ENCODE results near the gene TADA2A. TPM values are rescaled to one million over a fixed set of nuclear protein-coding genes. Genes with fewer than 3 reads are reported as not detected.
"Not testable (repeated sequence)": the region's sequence is repeated elsewhere in the genome, so short reads cannot be mapped to it uniquely, and the experiment has no call there.

The TADA2A gene
- polyA plus RNA-seq, 2 donors: 6.2 to 6.7 TPM

- 75 to 76% methylated on average over 8 of the region's 8 CpGs for WGBS, 2 donors
- Histone ChIP-seq H3K4me3 (ENCODE audit: low read depth in 1 of 2, low read length in 2 of 2) (no peak overlapping the region), H3K4me1 (ENCODE audit: control insufficient read depth in 2 of 2, insufficient read depth in 2 of 2, low read length in 1 of 2) (no peaks in the 10 kb centered on the region), H3K27me3 (ENCODE audit: control insufficient read depth in 1 of 2, insufficient read depth in 2 of 2, low read length in 2 of 2) (no peaks in the 10 kb centered on the region), H3K36me3 (ENCODE audit: control insufficient read depth in 2 of 2, insufficient read depth in 2 of 2, low read length in 1 of 2) (no peaks in the 10 kb centered on the region), H3K9me3 (ENCODE audit: control insufficient read depth in 2 of 2, insufficient read depth in 1 of 2, low read depth in 1 of 2, low read length in 1 of 2) (no peaks in the 10 kb centered on the region), H3K27ac (ENCODE audit: low read depth in 2 of 2, low read length in 1 of 2) (peak overlapping the region in 1 of 2 donors; percentile 41)
Measured at GRCh38 chr17:37494971-37495370, 88.3 kb downstream of the TADA2A start.

- Histone ChIP-seq H3K4me1 (ENCODE audit: control insufficient read depth in 2 of 2, insufficient read depth in 2 of 2, low read length in 1 of 2) (no peaks in the 10 kb centered on the region), H3K9me3 (ENCODE audit: control insufficient read depth in 2 of 2, insufficient read depth in 1 of 2, low read depth in 1 of 2, low read length in 1 of 2) (no peaks in the 10 kb centered on the region), H3K27ac (ENCODE audit: low read depth in 2 of 2, low read length in 1 of 2) (no peak overlapping the region), H3K27me3 (ENCODE audit: control insufficient read depth in 1 of 2, insufficient read depth in 2 of 2, low read length in 2 of 2) (no peaks in the 10 kb centered on the region), H3K36me3 (ENCODE audit: control insufficient read depth in 2 of 2, insufficient read depth in 2 of 2, low read length in 1 of 2) (no peaks in the 10 kb centered on the region), H3K4me3 (ENCODE audit: low read depth in 1 of 2, low read length in 2 of 2) (no peak overlapping the region)
Measured at GRCh38 chr17:37500378-37500777, 93.7 kb downstream of the TADA2A start.

- H3K27ac ChIP-seq (ENCODE audit: low read depth in 2 of 2, low read length in 1 of 2): no peak overlapping the region
- no peaks in the 10 kb centered on the region for H3K4me1 ChIP-seq (ENCODE audit: control insufficient read depth in 2 of 2, insufficient read depth in 2 of 2, low read length in 1 of 2)
- H3K9me3 ChIP-seq (ENCODE audit: control insufficient read depth in 2 of 2, insufficient read depth in 1 of 2, low read depth in 1 of 2, low read length in 1 of 2): no peaks in the 10 kb centered on the region
- H3K27me3 ChIP-seq (ENCODE audit: control insufficient read depth in 1 of 2, insufficient read depth in 2 of 2, low read length in 2 of 2): no peaks in the 10 kb centered on the region
- WGBS, 2 donors: 85% methylated on average over 10 of the region's 10 CpGs
- H3K36me3 ChIP-seq (ENCODE audit: control insufficient read depth in 2 of 2, insufficient read depth in 2 of 2, low read length in 1 of 2): no peaks in the 10 kb centered on the region
- no peak overlapping the region for H3K4me3 ChIP-seq (ENCODE audit: low read depth in 1 of 2, low read length in 2 of 2)
Measured at GRCh38 chr17:37502009-37502936, 95.6 kb downstream of the TADA2A start.

- no peak overlapping the region for H3K4me3 ChIP-seq (ENCODE audit: low read depth in 1 of 2, low read length in 2 of 2)
- 91 to 95% methylated on average over 6 of the region's 6 CpGs for WGBS, 2 donors
Measured at GRCh38 chr17:37503148-37503547, 96.5 kb downstream of the TADA2A start.

GRCh38 chr17:37505333-37505732 is 98.6 kb downstream of the TADA2A start:
- Histone ChIP-seq H3K36me3 (ENCODE audit: control insufficient read depth in 2 of 2, insufficient read depth in 2 of 2, low read length in 1 of 2) (peaks cover 0 to 3% of the 10 kb centered on the region in 2 donors), H3K27ac (ENCODE audit: low read depth in 2 of 2, low read length in 1 of 2) (no peak overlapping the region), H3K27me3 (ENCODE audit: control insufficient read depth in 1 of 2, insufficient read depth in 2 of 2, low read length in 2 of 2) (no peaks in the 10 kb centered on the region), H3K4me1 (ENCODE audit: control insufficient read depth in 2 of 2, insufficient read depth in 2 of 2, low read length in 1 of 2) (no peaks in the 10 kb centered on the region), H3K9me3 (ENCODE audit: control insufficient read depth in 2 of 2, insufficient read depth in 1 of 2, low read depth in 1 of 2, low read length in 1 of 2) (no peaks in the 10 kb centered on the region), H3K4me3 (ENCODE audit: low read depth in 1 of 2, low read length in 2 of 2) (no peak overlapping the region)
- WGBS, 2 donors: 78 to 81% methylated on average over 3 of the region's 3 CpGs

More at GRCh38 chr17:37503148-37503547, 96.5 kb downstream of the TADA2A start:
- H3K36me3 ChIP-seq (ENCODE audit: control insufficient read depth in 2 of 2, insufficient read depth in 2 of 2, low read length in 1 of 2): no peaks in the 10 kb centered on the region
- H3K27ac ChIP-seq (ENCODE audit: low read depth in 2 of 2, low read length in 1 of 2): no peak overlapping the region
- H3K27me3 ChIP-seq (ENCODE audit: control insufficient read depth in 1 of 2, insufficient read depth in 2 of 2, low read length in 2 of 2): no peaks in the 10 kb centered on the region
- no peaks in the 10 kb centered on the region for H3K9me3 ChIP-seq (ENCODE audit: control insufficient read depth in 2 of 2, insufficient read depth in 1 of 2, low read depth in 1 of 2, low read length in 1 of 2)
- no peaks in the 10 kb centered on the region for H3K4me1 ChIP-seq (ENCODE audit: control insufficient read depth in 2 of 2, insufficient read depth in 2 of 2, low read length in 1 of 2)

GRCh38 chr17:37506678-37507077 is 100.0 kb downstream of the TADA2A start:
- H3K9me3 ChIP-seq (ENCODE audit: control insufficient read depth in 2 of 2, insufficient read depth in 1 of 2, low read depth in 1 of 2, low read length in 1 of 2): no peaks in the 10 kb centered on the region
- H3K36me3 ChIP-seq (ENCODE audit: control insufficient read depth in 2 of 2, insufficient read depth in 2 of 2, low read length in 1 of 2): peaks cover 0 to 3% of the 10 kb centered on the region in 2 donors
- 64 to 66% methylated on average over 10 of the region's 10 CpGs for WGBS, 2 donors
- no peak overlapping the region for H3K27ac ChIP-seq (ENCODE audit: low read depth in 2 of 2, low read length in 1 of 2)
- H3K27me3 ChIP-seq (ENCODE audit: control insufficient read depth in 1 of 2, insufficient read depth in 2 of 2, low read length in 2 of 2): no peaks in the 10 kb centered on the region
- no peak overlapping the region for H3K4me3 ChIP-seq (ENCODE audit: low read depth in 1 of 2, low read length in 2 of 2)
- no peaks in the 10 kb centered on the region for H3K4me1 ChIP-seq (ENCODE audit: control insufficient read depth in 2 of 2, insufficient read depth in 2 of 2, low read length in 1 of 2)

GRCh38 chr17:37507111-37507510 is 100.4 kb downstream of the TADA2A start:
- 84 to 88% methylated on average over 9 of the region's 9 CpGs for WGBS, 2 donors
- no peak overlapping the region for H3K27ac ChIP-seq (ENCODE audit: low read depth in 2 of 2, low read length in 1 of 2)
- no peaks in the 10 kb centered on the region for H3K4me1 ChIP-seq (ENCODE audit: control insufficient read depth in 2 of 2, insufficient read depth in 2 of 2, low read length in 1 of 2)
- no peaks in the 10 kb centered on the region for H3K9me3 ChIP-seq (ENCODE audit: control insufficient read depth in 2 of 2, insufficient read depth in 1 of 2, low read depth in 1 of 2, low read length in 1 of 2)
- H3K4me3 ChIP-seq (ENCODE audit: low read depth in 1 of 2, low read length in 2 of 2): no peak overlapping the region
- H3K27me3 ChIP-seq (ENCODE audit: control insufficient read depth in 1 of 2, insufficient read depth in 2 of 2, low read length in 2 of 2): no peaks in the 10 kb centered on the region
- peaks cover 0 to 4% of the 10 kb centered on the region in 2 donors for H3K36me3 ChIP-seq (ENCODE audit: control insufficient read depth in 2 of 2, insufficient read depth in 2 of 2, low read length in 1 of 2)

GRCh38 chr17:37510056-37510455 is 103.4 kb downstream of the TADA2A start:
- 95% methylated on average over 17 of the region's 17 CpGs for WGBS, 2 donors
- Histone ChIP-seq H3K4me1 (ENCODE audit: control insufficient read depth in 2 of 2, insufficient read depth in 2 of 2, low read length in 1 of 2) (no peaks in the 10 kb centered on the region), H3K27me3 (ENCODE audit: control insufficient read depth in 1 of 2, insufficient read depth in 2 of 2, low read length in 2 of 2) (no peaks in the 10 kb centered on the region), H3K9me3 (ENCODE audit: control insufficient read depth in 2 of 2, insufficient read depth in 1 of 2, low read depth in 1 of 2, low read length in 1 of 2) (no peaks in the 10 kb centered on the region), H3K27ac (ENCODE audit: low read depth in 2 of 2, low read length in 1 of 2) (no peak overlapping the region), H3K4me3 (ENCODE audit: low read depth in 1 of 2, low read length in 2 of 2) (no peak overlapping the region), H3K36me3 (ENCODE audit: control insufficient read depth in 2 of 2, insufficient read depth in 2 of 2, low read length in 1 of 2) (peaks cover 0 to 12% of the 10 kb centered on the region in 2 donors)

GRCh38 chr17:37511642-37512041 is 105.0 kb downstream of the TADA2A start:
- not testable (repeated sequence) for H3K4me1 ChIP-seq (ENCODE audit: control insufficient read depth in 2 of 2, insufficient read depth in 2 of 2, low read length in 1 of 2); H3K27me3 ChIP-seq (ENCODE audit: control insufficient read depth in 1 of 2, insufficient read depth in 2 of 2, low read length in 2 of 2); H3K27ac ChIP-seq (ENCODE audit: low read depth in 2 of 2, low read length in 1 of 2); H3K4me3 ChIP-seq (ENCODE audit: low read depth in 1 of 2, low read length in 2 of 2); H3K9me3 ChIP-seq (ENCODE audit: control insufficient read depth in 2 of 2, insufficient read depth in 1 of 2, low read depth in 1 of 2, low read length in 1 of 2)
- 87 to 88% methylated on average over 1 of the region's 1 CpG for WGBS, 2 donors
- H3K36me3 ChIP-seq (ENCODE audit: control insufficient read depth in 2 of 2, insufficient read depth in 2 of 2, low read length in 1 of 2): peaks cover 0 to 12% of the 10 kb centered on the region in 2 donors

Measured in esophagus (tissue), 2 donors.